Activated CD4-positive, alpha-beta T cell treated with anti-CD3 and anti-CD28 coated beads, Interleukin-2, amount 50 U/mL, for 24 hours (primary cell): Measurements from ENCODE around the gene BLACAT1.

ENCODE experiments used
- DNase-seq, 2 donors: peaks; one replicate each; pipeline ENCODE4 v3.0.0-alpha.2; 2020; ENCODE audit warnings: low read depth in 1 of 2, low spot score in 1 of 2

BLACAT1 gene

DNA sequence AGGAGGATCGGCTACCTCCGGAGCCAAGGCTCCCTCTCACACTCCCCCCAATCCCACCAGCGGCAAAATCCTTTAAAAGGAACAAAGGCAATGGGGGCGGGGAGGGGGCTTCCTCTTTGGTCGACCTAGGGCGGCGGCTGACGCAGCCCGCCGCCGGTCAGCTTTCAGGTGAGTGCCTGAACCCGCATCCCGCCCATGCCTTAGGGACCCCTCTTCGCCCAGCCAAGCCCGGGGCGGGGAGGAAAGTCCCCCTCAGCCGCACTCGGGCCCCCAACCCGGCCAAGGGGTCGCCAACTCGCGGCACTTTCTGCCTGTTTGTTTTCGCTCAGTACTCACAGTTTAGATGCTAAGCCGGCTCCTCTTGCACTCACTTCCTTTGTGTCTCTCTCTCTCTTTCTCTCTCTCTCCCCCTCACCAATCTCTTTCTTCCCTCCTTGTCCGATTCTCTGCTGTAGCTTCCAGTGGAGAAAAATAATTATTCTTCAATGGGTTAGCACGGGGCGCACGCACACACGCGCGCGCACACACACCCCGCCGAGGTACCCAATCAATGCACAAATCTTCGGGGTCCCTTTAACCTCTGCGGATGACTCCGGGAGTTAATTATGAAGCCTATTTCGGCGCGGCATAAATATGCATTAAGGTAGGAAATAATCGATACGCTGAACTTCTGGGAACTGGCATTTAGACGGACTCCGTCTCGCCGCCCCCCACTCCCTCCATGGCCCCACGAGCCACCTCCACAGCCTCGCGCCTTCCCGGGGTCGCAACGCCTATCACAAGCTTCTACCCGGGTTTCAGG is at the start of gene BLACAT1:
BLACAT1 (minus strand) TSS at position 465 of the 802 bp plus-strand sequence.
- DNase-seq, result no peak

- DNase-seq, result no peak
Measured at GRCh38 chr1:205505076-205505729, 49.4 kb upstream of the BLACAT1 start.

GRCh38 chr1:205504311-205505075 is 48.6 kb upstream of the BLACAT1 start, which contains the start of gene CDK18:
CDK18 (plus strand) TSS chr1:205504669; CDS start chr1:205523168, 18,499 bp downstream.
- DNase-seq, result no peak

- no peak for DNase-seq
Measured at GRCh38 chr1:205502992-205503391, 47.1 kb upstream of the BLACAT1 start.

GRCh38 chr1:205502111-205502810 is 46.4 kb upstream of the BLACAT1 start:
- DNase-seq, result no peak

- DNase-seq, result no peak
Measured at GRCh38 chr1:205500240-205501233, 44.7 kb upstream of the BLACAT1 start.

DNA sequence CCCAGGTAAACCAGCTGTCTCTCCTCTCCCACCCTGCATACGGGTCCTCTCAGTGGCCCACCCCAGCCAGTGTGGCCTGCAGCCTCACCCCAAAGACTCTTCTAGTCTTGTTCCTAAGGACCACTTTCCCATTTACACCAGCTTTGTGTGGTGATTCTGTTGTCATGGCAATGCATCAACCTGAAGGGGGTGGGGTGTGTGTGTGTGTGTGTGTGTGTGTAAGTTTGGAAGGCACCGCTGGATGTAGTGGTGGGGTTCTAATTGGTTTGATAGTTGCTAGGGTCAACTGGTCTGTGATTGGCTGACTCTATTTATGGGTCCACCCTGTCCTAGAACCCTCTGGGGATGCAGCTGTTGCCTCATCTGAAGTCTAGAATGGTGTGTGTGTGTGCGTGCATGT is 43.9 kb upstream of the BLACAT1 start:
- DNase-seq, result no peak

DNA sequence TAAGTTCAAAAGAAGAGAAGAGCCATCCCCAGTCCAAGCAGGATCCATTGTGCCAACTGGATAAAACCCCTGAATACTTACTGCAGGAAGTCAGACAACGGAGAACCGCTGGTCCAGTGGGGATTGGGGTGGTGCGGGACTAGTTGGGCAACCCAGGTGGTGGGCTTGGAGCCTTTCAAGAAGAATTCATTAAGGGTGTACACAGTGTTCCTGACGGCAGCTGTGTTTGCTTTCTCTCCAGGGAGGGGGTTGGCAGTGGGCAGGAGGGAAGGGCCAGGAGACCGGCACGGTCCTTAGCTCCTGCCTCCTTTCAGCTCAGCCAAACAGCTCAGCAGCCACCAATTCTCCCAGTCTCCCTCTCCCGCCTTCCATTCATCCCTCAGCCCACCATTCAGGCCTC is 41.5 kb upstream of the BLACAT1 start:
- no peak for DNase-seq

DNA sequence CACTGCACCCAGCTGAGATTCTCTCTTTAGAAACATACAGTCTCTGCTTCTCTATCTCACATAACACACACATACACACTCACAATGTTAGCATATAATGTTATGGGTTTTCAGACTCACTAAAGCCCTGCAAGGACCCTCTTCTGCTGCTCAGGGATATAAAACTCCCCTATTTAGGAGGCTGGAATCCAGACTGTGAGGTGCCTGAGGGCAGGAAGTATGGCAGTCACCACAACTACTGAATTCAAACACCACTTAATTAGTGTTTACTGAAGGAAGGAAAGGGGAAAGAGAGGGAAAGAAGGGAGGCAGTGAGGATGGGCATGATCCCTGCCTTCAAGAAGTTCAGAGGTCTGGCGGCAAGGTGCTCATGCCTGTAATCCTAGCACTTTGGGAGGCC is 40.8 kb upstream of the BLACAT1 start:
- no peak for DNase-seq

GRCh38 chr1:205495237-205495823 is 39.5 kb upstream of the BLACAT1 start:
- no peak for DNase-seq

DNA sequence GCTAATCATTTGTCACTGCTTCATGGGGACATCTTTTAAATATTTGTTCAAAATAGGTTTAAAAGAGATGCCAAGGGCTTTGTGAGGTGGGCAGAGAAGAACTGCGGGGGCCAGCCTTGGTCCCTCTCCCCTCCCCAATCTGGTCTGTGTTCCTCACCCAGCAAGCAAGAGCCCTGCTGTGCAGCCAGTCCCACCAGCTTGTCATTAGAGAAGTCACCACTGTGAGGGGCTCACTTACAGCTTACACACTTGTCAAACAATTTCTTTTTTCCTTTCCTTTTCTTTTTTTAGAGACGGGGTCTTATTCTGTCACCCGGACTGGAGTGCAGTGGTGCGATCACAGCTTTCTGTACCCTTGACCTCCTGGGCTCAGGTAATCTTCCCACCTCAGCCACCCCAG is 38.3 kb upstream of the BLACAT1 start:
- no peak for DNase-seq

DNA sequence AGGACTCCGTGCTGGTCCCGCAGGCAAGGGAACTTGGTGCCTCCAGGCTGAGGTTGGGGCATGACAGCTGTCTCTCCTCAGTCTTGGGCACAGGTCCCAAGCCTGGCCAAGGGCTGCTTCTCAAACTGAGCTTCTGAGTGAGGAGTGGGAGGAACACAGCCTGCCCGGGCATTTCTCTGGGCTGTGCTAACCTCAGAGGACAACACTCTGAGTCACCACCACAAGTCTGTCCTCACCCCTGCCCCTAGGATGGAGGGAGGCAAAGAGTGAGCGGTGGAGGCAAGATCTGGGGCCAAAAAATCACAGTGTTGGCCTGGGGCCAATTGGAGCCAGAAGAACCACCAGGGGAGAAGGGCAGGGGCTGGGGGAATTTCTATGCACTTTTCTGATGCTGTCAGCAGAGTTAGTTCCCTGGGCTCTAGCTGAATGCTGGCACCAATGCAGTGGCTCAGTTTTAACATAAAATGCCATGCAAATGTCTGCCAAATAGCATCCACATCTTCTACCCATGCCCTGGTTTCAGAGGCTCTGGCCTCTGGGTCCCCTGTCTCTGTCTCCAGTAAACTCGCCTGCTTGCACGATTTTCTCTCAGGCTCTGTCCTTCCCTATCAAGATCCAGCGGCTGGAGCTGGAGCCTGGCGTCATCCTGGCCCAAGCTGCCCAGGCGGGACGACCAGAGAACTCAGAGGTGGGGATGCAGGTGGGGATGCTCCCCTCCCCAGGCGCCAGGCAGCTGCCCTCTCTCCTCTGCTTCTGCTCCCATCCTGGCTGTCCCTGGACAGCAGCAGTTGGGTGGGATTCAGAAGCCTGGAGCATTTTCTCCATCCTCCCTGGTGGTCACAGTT is 37.6 kb upstream of the BLACAT1 start:
- DNase-seq, result no peak

DNA sequence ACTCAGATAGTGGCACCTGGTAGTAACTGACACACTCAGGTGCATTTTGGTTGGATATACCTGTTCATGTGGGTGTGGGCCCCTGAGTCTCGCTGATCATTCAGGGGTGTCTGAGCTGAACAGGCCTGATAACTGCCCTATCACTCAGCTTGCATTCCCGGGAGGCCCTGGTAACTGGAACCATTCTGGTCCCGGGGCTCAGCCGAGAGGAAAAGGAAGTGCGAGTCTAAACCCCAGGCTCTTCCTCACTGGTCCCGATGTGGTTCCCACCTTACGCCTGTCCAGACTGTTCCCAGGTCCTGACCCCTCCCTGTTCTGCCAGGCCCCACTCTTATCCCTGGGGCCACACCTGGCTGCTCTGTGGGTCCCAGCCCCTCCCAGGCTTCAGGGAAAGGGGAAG is 36.9 kb upstream of the BLACAT1 start:
- DNase-seq, result no peak

- no peak for DNase-seq
Measured at GRCh38 chr1:205492201-205492667, 36.4 kb upstream of the BLACAT1 start.

- DNase-seq, result no peak
Measured at GRCh38 chr1:205491794-205492193, 35.9 kb upstream of the BLACAT1 start.

GRCh38 chr1:205488074-205488723 is 32.4 kb upstream of the BLACAT1 start:
- DNase-seq, result peak in 1 of 2 donors; percentile 20

DNA sequence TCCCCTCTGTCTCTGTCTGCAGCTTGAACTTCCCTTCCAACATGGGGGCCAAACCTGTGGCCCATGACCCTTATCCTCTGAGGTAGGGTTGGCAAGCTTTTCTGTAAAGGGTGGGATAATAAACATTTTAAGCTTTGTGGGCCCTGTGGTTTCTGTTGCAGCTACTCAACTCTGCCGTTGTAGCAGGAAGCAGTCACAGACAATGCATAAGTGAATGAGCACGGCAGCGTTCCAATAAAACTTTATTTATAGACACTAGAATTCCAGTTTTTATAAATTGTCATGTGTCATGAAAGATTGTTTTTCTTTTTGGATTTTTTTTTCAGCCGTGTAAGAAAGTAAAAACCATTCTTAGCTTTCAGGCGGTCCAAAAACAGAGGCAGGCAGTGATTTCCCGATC is 30.4 kb upstream of the BLACAT1 start:
- no peak for DNase-seq
